DOHH2 (cell line): Measurements from ENCODE around the gene HSDL1.

ENCODE experiments used
- CTCF ChIP-seq: fragments of 200-600 bp; sonication (generic); IDR thresholded peaks from one replicate; pipeline ENCODE4 v1.5.1; 2014; ENCODE audit warnings: antibody characterized with exemption, mild to moderate bottlenecking, low read depth, low read length; ENCODE audit not compliant: poor library complexity, severe bottlenecking
- EZH2phosphoT487 ChIP-seq: fragments of 200-600 bp; sonication (generic); IDR thresholded peaks from 2 replicates; pipeline ENCODE4 v1.6.1; 2017; ENCODE audit warnings: borderline replicate concordance, mild to moderate bottlenecking, antibody characterized with exemption, low read length, moderate library complexity, mixed read lengths

GRCh38 chr16:84155771-84156170 is 10.8 kb upstream of the HSDL1 start:
- TF ChIP-seq CTCF (no peak), EZH2phosphoT487 (no peak)
